HG03460 (cell line): ENCODE data around the gene SMC1A.
"Not testable (repeated sequence)": the region's sequence is repeated elsewhere in the genome, so short reads cannot be mapped to it uniquely, and the experiment has no call there.

Experiments used
- ATAC-seq: cut with Tn5 transposase; IDR thresholded peaks from one replicate; pipeline ENCODE4 v1.9.1; 2021; ENCODE audit not compliant: unreplicated experiment

Gene SMC1A

DNA sequence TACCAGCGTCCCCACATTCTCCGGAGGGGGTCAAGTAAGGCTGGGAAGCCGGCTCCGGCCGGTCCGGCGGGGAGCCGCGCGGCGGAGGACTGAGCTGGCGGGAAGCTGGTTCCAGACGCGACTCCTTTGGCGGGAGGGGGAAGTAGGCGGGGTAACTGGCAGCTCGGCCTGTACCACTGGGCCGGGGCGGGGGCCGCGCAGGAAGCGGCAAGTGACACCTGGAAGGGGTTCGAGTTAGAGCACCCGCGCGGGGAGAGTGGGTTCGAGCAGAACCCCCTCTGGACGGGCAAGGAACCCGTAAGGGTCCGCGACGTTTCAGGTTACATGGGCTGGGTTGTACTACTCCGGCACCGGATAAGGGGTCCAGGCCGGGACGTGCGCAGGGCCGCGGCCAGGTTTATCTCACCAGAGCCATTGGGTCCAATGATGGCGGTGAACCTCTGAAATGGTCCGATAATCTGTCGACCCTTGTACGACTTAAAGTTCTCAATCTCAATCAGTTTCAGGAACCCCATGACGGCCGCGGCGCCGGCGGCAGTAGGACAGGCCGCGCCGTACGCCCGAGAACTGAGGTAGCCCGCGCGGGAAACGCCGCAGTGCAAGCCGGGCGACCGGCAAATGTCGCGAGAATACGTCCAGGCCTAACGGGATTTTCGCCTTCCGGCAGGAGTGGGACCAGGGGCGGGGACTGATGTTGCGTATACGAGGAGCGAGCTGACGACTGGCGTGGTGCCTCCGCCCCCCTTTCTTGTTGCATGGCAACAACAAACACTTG, at the start of gene SMC1A:
Gene SMC1A (minus strand): TSS at position 569 of the 775 bp plus-strand sequence. CDS start 54 bp downstream, at position 515.
- peak; percentile 90 for ATAC-seq

DNA sequence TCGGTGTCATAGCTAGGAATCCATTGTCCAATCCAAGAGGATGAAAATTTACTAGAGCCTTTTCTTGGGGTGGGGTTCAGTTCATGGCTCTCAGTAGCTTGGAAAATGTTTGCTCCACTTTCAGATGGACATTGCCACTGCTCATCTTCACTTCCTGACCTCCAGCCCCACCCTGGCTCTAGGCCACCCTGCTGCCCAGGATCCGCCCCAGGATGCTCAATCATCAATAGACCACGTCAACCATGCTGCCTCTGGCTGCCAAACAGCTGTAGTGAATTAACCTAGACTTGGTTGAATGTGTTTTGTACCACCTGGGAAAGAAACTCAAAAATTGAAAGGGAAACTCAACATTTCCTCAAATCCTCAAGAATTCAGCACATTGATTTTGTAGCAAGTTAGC, 48.9 kb upstream of the SMC1A start:
- no peak for ATAC-seq

DNA sequence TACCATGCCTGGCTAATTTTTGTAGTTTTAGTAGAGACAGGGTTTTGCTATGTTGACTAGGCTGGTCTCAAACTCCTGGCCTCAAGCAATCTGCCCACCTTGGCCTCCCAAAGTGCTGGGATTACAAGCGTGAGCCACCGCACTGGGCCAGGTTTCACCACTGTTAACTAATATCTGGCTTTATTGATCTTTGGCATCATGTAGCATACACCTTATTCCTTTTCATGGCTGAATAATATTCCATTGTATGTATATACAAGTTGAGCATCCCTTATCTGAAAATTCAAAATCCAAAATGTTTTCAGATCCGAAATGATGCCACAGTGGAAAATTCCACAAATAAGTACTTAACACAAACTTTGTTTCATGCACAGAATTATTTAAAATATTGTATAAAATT, 46.2 kb upstream of the SMC1A start:
- not testable (repeated sequence) for ATAC-seq

DNA sequence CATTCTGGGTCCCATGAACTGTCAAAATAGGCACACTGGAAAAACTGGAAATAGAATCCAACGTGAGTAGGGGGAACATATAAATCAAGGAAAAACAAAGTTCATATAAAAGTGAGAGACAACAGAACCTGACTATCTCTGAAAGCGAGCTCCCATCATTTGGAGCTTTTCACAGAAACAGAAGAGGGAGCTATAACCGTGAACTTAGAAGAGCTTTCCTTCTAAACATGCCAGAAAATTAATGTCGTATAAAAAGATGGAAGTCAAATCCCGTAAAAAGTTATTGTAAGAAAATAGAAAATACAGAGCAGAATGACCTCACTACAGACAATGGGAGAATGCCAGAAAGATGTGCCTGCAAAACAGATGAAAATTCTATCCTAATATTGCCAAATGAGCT, 35.6 kb upstream of the SMC1A start:
- ATAC-seq: no peak

DNA sequence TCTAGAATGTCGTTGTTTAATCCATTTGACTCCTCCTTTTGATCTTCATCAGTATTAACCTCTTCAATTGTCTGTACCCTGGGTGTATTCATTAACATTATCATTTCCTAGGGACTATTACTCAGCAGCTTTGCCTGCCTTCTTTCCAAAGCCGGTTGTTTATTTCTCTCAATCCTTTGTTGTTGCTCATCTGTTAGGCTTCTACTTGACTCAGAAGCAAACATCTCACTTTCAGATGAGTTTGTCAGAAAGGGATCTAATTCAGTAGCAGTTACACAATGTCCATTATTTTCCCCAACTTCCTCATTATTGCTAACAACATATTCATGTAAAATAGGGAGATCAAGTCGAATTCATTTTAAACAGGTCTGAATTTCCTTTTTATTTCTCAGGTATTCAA, 33.8 kb upstream of the SMC1A start:
- ATAC-seq: no peak

DNA sequence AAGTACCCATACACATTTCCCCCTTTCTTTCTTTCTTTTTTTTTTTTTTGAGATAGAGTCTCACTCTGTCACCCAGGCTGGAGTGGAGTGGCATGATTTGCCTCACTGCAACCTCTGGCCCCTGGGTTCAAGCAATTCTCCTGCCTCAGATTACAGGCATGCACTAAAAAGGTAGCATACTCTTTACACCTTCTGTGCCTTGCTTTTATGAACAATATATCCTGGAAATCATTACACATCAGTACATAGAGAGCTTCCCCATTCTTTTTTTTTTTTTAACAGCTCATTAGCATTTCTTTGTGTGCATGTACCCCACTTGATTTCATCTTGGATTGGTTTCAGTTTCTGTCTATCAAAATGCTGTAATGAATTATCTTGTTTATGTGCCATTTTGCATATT, 30.4 kb upstream of the SMC1A start:
- ATAC-seq: no peak

DNA sequence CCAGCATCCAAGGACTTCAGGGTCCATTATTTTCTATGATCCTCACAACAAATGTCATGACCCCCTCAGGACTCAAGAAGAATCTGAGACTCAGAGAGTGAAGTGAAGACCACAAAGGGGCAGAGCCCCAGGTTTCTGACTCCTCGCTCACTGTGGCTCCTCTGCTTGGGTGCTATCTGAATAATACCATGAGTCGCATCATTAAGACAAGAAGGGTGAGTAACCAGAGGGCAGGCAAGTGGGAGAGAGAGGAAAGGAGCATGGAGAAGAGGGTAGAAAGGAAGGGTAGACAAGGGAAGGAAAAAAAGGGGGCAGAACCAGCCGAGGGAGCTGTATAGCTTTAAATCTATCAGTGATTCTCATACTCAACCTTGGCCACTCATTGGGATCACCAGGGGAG, 27.2 kb upstream of the SMC1A start:
- ATAC-seq: no peak

DNA sequence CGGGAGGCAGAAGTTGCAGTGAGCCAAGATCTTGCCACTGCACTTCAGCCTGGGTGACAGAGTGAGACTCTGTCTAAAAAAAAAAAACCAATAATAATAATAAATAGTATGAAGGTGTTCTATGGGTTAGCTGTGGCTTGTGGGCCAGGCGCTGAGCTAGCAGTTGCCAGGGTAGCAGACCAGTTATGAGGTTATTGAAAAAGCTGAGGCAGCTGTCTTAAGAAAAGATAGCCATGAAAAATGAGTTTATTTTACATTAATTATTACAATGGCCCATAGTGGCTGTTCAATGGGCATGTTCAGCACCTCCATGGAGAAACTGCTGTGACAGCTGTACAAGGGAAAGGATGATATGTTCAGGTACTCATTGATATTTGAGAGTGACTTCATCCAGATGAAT, 25.0 kb upstream of the SMC1A start:
- ATAC-seq: no peak

DNA sequence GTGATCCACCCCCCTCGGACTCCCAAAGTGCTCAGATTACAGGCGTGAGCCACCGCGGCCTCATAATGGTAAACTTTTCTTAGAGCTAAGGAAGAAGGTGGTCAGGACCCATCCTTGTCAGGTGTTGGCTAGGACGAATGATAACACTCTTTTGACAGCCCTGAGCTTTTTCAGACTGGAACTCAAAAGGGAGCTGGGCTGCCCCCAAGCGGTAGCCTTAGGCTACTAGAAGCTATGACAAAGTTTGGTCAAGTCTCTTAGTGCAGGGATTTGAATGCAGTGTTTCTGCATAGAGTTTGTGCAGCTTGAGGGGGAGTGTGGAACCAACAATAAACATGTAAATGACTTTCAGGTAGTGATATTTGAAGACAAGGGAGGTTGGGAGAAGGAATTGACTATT, 23.5 kb upstream of the SMC1A start:
- ATAC-seq: no peak

DNA sequence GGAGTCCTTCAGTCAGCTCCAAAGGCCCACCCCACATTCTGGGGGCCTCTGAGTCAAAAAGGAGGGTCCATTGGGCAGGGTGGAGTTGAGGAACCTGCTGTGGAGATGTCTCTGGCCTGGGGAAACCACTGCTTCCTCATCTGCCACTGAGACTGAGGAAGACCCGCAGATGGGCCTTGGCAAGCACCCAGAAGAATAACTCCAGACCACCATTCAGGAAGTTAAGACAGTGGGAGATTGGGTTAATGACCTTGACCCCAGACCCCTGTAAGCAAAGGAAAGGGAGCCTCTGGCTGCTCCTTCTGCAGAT, 19.8 kb upstream of the SMC1A start:
- ATAC-seq: no peak

DNA sequence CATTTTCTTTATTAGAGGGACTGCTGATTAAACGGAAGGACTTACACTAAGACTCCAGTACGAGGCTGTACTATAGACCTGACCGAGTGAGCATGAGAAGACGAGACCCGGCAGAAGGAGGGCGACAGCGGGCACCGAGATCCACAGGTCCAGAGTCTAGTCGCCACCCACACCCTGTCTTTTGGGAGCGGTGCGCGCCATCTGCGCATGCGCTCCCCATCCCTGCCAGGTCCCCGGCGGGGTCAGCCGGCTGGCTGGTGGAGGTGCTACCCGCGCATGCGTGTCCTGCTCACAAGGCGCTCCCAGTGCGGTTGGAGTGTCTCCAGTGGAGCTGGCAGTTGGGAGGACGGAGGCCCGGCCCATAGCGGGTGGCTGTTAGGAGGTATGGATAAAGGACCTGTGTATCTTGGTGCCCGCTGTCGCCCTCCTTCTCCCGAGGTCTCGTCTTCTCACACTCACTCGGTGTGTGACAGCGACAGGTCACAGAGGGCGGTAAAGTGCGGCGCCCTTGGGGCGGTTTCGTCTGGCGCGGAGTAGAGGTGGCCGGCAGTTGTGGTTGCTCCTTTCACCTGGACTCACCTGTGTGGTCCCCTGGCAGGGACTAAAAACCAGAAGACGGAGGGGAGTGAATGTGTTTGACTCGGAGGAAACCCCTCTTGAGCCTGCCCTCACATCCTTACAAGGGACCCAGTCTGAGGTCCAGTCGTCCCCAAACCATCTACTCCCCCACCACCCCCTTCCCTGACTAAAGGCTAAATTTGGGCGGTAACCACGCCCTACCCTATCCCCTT, 19.3 kb upstream of the SMC1A start:
- peak; percentile 72 for ATAC-seq

DNA sequence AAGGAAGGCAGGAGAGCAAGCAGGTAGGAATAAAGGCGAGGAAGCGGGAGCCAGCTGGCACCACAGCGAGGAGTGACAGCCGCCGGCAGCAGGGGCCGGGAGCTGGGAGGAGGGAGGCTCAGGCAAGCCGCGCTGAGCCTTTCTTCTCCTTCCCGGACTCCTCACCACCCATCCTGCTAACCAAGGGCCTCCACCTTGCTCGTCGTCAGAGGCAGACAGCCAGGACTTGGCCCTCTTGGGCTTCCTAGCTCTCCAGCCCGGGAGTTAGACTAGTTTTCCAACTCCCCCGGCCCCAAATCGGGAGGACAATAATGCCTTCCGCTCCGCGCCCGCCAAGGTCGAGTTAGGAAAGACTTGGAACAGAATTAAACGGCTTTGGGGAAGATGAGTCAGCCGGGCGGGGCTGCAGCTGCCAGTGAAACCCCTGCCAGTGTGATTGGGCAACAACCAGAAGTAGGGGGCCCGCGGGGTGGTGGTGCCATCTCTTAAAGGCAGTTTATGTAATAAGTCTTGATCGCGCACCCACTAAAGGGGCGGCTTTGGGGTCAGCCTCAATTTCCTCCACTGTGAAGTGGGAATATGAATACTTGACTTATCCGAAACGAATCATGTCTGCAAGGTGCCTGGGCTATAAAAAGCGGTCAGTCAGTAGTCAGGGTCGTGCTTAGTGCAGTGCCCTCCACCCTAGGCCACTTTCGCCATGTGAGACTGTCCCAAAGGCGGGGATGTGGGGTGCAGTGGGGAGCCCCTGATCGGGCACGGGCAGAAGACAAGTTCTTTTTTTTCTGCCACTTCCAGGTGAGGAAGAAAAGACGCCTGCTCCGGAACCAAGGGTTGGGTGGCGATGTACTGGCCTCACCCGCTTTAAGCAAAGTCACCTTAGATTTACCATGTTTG, 18.4 kb upstream of the SMC1A start:
- no peak for ATAC-seq

DNA sequence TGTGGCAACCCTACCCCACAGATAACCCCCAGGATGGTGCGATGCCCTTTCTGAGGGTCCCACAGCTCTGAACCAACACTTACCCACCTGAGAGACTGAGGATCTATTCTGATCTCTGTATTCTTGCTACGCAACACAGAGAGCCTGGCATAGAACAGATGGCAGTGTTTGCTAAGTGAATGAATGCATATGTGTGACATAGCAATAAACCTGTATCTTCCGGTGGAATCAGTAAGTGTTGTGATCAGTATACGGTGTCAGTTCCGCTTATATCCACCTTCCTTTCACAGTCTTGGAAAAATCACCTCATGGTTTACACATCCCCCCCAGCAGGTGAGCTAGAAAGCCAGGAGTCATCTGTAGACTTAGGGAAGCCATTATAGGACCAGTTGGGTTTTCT, 17.6 kb upstream of the SMC1A start:
- no peak for ATAC-seq

DNA sequence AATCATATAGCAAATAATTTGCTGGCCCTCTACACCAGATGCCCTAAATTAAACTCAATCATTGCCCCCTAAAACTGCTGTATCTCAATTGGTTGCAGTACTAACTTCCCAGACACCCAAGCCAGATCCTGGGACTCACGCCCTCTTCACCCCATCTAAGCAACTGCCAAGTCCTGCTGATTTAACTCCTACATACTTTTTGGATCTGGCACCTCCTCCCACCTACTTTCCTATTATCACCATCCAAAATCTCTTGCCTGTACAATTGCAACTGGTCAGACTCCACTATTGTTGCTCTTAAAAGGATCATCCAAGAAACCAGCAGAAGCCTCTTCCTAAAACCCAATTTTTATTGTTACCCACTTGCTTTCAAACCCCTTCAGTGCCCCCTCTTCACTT, 16.4 kb upstream of the SMC1A start:
- ATAC-seq: no peak

DNA sequence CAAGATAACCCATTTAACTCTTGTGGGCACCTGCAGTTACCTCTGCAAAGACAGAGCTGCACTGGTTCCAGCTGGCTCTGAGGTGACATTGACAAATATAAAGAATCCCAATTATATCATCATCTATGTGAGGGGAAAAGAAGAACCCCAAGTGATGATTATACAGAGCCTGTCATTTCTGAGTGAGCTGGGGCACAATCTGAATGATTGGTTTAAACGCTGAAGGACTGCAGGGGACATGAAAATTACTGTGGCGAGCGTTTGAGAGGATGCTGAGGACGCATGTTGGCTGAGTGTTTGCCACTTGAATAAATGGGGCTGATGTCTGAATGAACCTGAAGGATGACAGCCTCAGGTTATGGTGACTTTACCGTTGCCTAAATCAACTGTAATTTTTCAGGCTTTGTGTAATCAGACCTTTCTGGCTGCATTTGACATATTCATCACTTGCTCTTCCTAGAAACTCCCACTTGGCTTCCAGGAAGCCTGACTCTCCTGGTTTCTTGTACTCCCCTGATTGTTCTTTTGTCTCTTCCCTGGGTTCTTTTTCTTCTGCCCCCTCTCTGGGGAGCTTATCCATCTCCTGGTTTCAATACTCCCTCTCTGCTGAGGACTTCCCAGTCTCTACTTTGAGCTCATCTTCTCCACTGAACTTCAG, 15.8 kb upstream of the SMC1A start:
- ATAC-seq: no peak

DNA sequence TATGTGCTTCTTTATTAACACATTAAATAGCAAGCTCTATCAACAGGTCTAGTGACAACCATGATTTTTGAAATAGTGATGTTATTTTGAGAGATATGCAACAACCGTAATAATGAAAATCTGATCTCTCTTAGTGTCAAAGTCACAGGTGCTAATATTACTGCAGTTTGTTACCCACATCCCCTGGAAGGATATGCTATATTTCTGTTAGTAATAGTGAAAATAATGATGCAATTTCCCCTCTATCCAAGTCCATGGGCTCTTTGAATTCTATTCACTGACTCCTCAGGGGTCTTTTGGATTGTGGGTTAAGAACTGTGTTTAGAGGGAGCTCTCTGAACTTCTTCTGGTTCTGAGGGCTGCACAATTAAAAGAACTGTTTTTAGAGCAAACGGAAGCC, 14.8 kb upstream of the SMC1A start:
- ATAC-seq: no peak

DNA sequence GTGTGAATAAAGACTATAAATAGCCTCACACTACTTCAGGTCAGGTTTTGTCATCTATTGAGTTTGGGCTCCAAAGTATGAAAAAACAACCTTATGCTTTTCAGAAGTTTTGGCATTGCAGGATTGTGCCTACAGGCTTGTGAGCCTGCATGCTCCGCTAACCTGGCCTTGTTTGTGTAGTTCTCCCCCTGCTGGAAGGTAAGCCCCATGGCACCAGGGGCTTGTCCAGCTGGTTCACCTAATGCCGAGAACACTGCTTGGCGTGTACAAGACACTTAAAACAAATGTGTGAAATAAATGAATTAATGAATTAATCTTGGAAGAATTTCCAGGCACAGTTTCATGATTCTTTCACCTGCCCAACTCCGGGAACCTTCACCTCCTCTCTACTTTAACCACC, 13.5 kb upstream of the SMC1A start:
- ATAC-seq: peak; percentile 63

DNA sequence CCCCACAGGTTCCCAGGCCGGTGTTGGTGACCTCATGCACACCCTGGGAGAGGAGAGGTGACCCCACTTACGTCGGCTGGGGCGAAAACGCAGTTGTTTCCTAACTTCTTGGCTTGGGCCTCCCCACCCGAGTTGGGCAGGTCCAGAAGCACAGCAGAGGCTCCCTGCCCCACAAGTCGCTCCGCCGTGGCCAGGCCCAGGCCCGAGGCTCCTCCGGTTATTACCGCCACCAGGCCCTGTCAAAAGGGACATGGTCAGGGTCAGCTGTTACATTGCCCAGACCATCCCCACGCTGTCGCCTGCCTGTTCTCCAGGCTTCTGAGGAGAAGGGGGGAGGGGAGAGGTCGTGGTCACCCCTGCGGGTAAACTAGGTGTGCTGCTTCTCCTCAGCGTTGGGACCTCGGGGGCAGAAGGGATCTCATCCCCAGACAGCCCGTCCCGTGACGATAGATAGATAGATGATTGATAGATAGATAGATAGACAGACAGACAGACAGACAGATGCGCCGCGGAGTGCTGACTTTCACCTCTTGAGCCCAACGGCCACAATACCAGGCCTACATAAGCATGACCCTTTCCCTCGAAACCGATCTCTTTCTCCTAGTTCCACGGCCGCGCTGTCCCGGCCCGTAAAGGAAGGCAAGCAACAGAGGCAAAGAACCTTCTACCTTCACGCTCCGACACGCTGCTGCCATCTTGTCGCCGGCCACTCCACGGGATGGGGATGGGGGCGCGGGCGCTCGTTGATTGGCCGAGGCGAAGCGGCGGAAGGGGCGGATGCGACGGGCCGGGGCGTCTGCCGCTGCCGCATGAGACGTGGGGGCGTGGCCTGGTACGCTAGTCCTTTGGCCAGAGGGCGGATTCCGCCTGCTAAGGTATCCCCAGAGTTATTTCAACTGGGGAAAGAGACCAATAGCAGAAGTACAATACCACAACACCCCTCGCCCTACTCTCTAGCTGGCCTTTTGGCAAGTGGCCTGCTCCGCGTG, 11.5 kb upstream of the SMC1A start, which contains the start of gene HSD17B10:
Gene HSD17B10 (minus strand): TSS at position 720 of the 989 bp plus-strand sequence. CDS start 25 bp downstream, at position 695.
- ATAC-seq: peak; percentile 93

DNA sequence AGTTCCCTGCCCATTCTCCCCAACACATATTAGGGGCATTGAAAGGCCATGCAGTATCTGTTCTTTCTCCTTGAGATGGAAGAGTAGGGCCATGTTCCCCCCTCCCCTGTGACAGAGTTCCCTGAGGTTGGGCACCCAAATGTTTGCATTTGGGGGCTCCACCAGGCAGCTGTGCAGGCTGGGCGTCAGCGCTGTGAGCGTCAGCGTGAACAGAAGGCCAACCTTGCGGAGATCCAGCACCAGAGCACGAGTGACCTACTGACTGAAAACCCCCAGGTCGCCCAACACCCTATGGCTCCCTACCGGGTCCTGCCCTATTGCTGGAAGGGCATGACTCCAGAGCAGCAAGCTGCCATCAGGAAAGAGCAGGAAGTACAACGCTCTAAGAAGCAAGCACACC, 7.8 kb upstream of the SMC1A start:
- ATAC-seq: no peak

DNA sequence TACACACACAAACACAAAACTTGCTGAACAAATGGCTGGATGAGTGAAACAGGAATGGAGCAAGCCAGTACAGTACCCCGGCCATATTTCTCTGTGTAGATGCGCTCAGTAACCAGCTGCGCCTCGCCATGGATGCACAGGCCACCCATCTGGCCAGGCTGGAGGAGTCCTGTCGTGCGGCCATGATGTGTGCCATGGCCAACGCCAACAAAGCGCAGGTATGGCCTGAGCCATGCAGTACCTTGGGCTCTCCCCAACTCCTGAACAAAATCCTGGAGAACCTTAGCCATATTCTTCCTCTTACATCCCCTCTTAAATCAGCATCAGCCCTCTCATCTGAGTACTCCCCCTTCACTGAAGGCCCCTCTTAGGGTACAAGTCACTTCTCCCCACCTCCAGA, 7.3 kb upstream of the SMC1A start:
- no peak for ATAC-seq
